Measurements from ENCODE around the gene RABGAP1L. TPM values are rescaled to one million over a fixed set of nuclear protein-coding genes. Genes with fewer than 3 reads are reported as not detected.

Gene RABGAP1L
- total RNA-seq, 1 donor from 2014 or later, result 69.4 TPM

GRCh38 chr1:174999936-175000696, 840.8 kb downstream of the RABGAP1L start, which contains the start of gene CACYBP:
TSS of gene CACYBP (plus strand) at chr1:174999947. CDS start at chr1:175000181, 234 bp downstream.
- intact Hi-C loops (cut with micrococcal nuclease), result loop anchor here (1.0 to 5.0 kb wide), 13 partner anchors 23 to 1523 kb away; partner anchors contain the start of genes CENPL, COP1, DARS2 and MRPS14

GRCh38 chr1:175000697-175001187, 841.4 kb downstream of the RABGAP1L start:
- intact Hi-C loops (cut with micrococcal nuclease), result no loop called here

GRCh38 chr1:175002910-175003517, 843.7 kb downstream of the RABGAP1L start:
- intact Hi-C loops (cut with micrococcal nuclease), result no loop called here

- intact Hi-C loops (cut with micrococcal nuclease), result no loop called here
Observed at GRCh38 chr1:175003521-175003920, 844.2 kb downstream of the RABGAP1L start.

- intact Hi-C loops (cut with micrococcal nuclease), result no loop called here
Observed at GRCh38 chr1:175005085-175005783, 845.9 kb downstream of the RABGAP1L start.

GRCh38 chr1:175009532-175009931, 850.2 kb downstream of the RABGAP1L start:
- intact Hi-C loops (cut with micrococcal nuclease), result no loop called here

GRCh38 chr1:175013445-175013844, 854.1 kb downstream of the RABGAP1L start:
- intact Hi-C loops (cut with micrococcal nuclease), result no loop called here

- intact Hi-C loops (cut with micrococcal nuclease), result no loop called here
Observed at GRCh38 chr1:175015243-175015642, 855.9 kb downstream of the RABGAP1L start.

- intact Hi-C loops (cut with micrococcal nuclease), result no loop called here
Observed at GRCh38 chr1:175019524-175019923, 860.2 kb downstream of the RABGAP1L start.

- intact Hi-C loops (cut with micrococcal nuclease), result loop anchor here (1.0 to 2.0 kb wide), 12 partner anchors 24 to 1546 kb away; partner anchors contain the start of genes CACYBP, CENPL, COP1 and DARS2
Observed at GRCh38 chr1:175023043-175023921, 864.0 kb downstream of the RABGAP1L start, which contains the start of gene MRPS14. TSS of gene MRPS14 (minus strand) at chr1:175023425. CDS start at chr1:175023408, 17 bp downstream.

- intact Hi-C loops (cut with micrococcal nuclease), result loop anchor here (1.0 to 2.0 kb wide), 12 partner anchors 25 to 1547 kb away; partner anchors contain the start of genes CACYBP, CENPL, COP1 and DARS2
Observed at GRCh38 chr1:175023922-175024242, 864.6 kb downstream of the RABGAP1L start.

- intact Hi-C loops (cut with micrococcal nuclease), result loop anchor here (5.0 kb wide), 2 partner anchors 48 to 1858 kb away; no protein-coding TSS in a partner anchor
Observed at GRCh38 chr1:175024773-175025172, 865.5 kb downstream of the RABGAP1L start.

GRCh38 chr1:175033953-175034352, 874.6 kb downstream of the RABGAP1L start:
- intact Hi-C loops (cut with micrococcal nuclease), result no loop called here

- intact Hi-C loops (cut with micrococcal nuclease), result no loop called here
Observed at GRCh38 chr1:175034775-175035174, 875.5 kb downstream of the RABGAP1L start.

GRCh38 chr1:175035865-175036264, 876.5 kb downstream of the RABGAP1L start:
- intact Hi-C loops (cut with micrococcal nuclease), result no loop called here

GRCh38 chr1:175036476-175036875, 877.2 kb downstream of the RABGAP1L start:
- intact Hi-C loops (cut with micrococcal nuclease), result no loop called here

GRCh38 chr1:175037416-175037815, 878.1 kb downstream of the RABGAP1L start:
- intact Hi-C loops (cut with micrococcal nuclease), result no loop called here

- intact Hi-C loops (cut with micrococcal nuclease), result no loop called here
Observed at GRCh38 chr1:175040324-175040879, 881.1 kb downstream of the RABGAP1L start.

- intact Hi-C loops (cut with micrococcal nuclease), result no loop called here
Observed at GRCh38 chr1:175042650-175043049, 883.3 kb downstream of the RABGAP1L start.

GRCh38 chr1:175043824-175044223, 884.5 kb downstream of the RABGAP1L start:
- intact Hi-C loops (cut with micrococcal nuclease), result no loop called here

Measured in T-helper 1 cell treated with Interleukin-12 subunit alpha and Interleukin-12 subunit beta and Interleukin-4 antibody, amounts not matched to agents 30 ng/mL and 1 ng/mL, for 36 hours (primary cell).